HG02885 (cell line): ENCODE data around the gene NAA15.
"Not testable (repeated sequence)": the region's sequence is repeated elsewhere in the genome, so short reads cannot be mapped to it uniquely, and the experiment has no call there.

Experiments used
- ATAC-seq: cut with Tn5 transposase; IDR thresholded peaks from one replicate; pipeline ENCODE4 v1.9.1; 2021; ENCODE audit warnings: mild to moderate bottlenecking; ENCODE audit not compliant: unreplicated experiment, poor library complexity

Gene NAA15

DNA sequence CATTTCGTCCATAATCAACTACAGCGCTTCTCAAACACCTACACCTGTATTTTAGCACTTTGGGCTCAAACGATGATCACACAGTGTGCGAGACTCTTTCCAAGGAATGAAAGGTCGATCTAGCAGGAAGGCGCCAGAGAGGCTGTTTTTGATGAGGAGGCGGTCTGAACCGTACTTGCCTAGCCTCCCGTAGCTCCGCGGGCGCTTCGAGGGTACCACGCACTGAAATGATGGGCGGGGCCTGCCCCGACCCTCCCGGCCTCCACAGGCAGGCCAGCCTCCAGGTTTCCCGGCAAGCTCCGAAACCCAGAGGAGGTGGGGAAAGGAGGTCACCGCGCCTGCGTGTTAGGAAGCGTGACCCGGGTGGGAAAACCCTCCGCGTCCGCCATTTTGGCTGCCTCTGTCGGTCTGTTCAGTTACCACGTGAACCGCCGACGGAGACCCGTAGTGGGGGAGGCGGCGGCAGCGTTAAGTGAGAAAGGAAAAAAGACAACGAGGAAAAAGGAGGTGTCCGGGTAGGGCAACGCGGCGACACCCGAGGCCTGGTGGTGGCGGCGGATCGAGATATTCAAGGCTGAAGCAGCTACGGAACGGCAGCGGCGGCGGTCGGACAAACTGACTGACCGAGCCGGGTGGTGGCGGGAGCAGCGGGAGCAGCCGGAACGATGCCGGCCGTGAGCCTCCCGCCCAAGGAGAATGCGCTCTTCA lies at the start of gene NAA15:
Gene NAA15 (plus strand): TSS at position 393 of the 708 bp plus-strand sequence. CDS start 273 bp downstream, at position 666.
- peak; percentile 86 for ATAC-seq

DNA sequence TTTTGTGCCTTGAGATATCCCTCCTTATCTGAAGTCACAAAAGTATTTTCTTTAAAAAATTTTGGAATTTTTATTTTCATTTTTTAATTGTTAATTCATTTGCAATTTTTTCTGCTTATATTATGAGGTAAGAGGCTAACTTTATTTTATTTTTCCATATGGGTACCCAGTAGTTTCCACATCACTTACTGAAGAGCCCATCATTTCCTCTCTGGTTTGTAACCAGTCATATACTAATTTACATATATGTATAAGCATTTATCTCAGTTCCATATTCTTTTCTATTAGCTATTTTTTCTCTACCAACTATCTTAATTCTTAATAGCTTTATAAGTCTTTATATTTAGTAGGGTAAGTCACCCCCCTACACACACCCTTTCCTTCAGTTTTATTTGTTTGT lies 48.3 kb upstream of the NAA15 start:
- no peak for ATAC-seq

DNA sequence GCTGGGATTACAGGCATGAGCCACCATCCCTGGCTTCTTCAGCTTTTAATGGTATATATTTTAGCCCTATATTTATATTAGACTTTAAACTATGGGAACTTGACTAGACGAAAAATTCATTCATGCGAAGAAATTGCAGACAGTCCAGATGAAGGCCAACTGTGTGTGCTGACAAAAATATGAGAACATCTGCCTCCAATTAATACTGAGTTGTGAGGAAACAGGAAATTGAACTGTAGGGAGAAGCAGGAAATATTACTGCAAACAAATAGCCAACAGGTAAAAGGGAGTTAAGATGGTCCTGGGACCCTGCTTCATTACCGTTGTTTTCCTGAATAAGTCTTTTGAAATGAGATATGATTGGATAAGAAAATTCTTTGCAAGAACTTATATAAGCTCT lies 47.6 kb upstream of the NAA15 start:
- ATAC-seq: no peak

DNA sequence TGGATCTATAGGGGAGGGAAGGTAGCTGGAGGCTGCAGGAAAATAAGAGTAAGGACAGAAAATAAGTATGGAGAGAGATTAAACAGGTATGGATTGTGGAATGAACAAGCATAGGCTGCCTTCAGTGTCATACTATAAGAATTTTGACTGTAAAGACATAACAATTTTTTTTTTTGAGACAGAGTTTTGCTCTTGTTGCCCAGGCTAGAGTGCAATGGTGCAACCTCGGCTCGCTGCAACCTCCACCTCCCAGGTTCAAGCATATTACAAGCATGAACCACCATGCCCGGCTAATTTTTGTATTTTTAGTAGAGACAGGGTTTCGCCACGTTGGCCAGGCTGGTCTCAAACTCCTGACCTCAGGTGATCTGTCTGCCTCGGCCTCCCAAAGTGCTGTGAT lies 45.7 kb upstream of the NAA15 start:
- ATAC-seq: not testable (repeated sequence)

DNA sequence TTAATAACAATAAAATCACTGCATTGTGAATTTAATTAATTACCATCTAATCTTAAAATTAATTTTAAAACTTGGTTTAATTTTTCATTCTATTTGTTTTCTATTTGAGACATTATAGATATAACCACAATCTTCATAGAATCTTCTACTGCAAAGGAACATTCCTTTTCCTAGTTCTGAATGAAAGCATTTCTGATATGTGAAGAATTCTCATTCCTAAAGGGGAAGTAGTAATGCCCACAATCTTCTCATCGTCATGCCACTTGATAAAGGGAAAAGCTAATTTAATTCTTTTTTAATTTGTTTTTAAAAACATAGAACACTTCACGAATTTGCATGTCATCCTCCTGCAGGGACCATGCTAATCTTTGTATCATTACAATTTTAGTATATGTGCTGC lies 45.0 kb upstream of the NAA15 start:
- ATAC-seq: no peak

DNA sequence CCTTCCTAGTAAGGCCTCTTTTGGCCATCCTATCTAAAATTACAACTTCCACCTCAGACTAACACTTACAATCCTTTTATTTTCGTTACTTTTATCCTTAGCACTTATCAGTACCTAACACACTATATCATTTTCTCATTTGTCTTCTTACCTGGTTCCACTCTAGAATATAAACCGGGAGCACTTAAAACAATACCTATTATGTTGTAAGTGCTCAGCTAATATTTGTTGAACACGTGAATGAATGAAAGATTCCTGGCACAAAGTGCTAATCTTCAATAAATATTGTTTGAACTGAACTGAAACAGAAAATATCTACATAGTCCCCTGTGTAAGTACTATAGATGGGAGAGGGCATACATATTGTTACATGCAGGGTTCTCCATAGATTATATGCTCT lies 35.7 kb upstream of the NAA15 start:
- no peak for ATAC-seq

DNA sequence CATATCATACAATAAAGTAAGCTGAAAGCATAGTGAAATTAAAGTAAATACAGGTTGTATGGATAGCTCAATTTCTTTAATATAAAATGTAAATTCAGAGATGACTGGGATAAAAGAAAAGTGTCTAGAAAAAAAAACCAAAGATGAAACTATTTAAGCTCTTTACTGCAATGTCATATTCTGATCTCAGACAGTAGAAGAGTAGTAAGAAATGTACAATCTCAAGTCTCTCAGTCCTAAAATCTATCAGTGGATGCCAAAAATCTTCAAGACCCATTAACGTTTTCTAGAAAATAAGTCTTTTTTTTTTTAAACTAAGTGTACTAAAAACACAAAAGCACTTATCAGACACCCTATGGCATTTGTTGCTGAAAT lies 35.1 kb upstream of the NAA15 start:
- ATAC-seq: no peak

DNA sequence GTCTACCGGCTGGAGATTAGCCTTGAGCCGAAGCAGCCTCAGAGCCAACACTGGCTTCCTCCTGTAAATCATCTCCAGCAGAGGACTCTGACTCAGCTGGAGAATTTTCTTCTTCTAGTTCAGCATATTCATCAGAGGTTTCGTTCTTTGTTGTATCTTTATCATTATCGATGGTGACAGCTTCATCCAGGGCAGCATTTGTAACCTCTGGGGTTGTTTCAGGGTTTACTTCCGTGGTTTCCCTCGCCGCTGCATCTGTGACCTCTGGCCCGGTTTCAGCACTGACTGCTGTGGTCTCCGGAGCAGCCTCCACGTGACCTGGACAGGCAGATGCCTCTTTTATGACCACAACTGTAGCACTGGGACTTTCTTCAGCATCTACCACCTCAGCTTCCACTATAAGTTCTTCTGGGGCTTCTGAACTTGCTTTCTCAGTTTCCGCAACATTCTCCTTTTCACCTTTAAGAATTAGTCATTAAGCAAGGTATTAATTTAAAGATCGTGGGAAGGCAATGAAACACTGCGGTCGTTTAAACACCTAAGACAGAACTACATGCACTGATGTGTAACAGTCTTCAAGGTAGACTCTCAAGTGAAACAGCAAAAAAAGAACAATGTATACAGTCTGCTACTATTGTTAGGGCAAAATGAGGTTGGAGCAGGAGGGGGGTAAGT lies 34.6 kb upstream of the NAA15 start:
- peak; percentile 98 for ATAC-seq

DNA sequence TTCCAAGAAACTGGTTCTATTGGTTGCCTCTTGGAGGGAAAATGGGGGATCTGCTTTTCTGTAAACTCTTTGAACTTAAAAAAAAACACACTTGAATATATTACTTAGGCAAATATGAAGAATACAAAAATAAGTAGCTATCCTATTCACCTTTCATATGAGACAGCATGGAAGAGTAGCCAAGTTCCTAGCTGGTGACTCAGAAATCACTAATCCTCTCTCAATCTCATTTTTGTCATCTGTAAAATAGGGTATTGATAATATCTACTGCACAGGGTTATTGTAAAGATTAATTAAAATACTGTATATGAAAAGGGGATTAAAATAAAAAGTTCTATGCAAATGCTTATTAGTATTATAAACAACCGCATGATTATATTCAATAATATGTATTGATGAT lies 34.0 kb upstream of the NAA15 start:
- ATAC-seq: no peak

DNA sequence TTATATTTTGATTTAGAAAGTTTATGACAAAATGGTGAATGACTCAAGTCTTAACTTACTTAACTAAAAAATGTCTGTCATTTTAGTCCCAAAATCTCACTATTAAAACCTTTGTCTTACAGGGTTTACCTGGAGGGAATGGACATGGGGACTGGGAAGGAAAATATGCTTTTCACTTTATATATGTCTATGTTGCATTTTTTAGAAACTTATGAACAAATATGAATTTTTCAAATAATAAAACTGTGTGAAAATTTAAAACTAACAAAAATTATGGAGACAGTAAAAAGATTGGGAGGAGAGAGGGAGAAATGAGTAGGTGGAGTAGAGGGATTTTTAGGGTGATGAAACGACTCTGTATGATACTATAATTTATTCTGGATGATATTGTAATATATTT lies 27.5 kb upstream of the NAA15 start:
- ATAC-seq: no peak

DNA sequence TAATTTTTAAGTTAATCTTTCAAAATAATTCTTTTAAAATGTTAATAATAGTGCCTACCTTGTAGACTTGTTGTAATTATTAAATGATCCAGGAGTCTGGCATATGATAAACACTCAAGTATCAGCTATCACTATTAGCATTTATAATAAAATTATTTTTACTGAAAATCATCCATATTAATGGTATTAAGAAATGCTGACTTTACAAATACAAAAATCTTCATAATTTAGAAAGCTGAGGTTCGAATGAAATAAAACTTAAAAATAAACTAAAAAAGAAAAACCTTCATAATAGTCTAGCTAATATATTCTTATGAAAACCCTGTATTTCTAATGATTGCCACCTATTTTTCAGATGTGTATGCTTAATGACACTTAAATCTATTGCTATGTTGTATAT lies 26.5 kb upstream of the NAA15 start:
- ATAC-seq: no peak

DNA sequence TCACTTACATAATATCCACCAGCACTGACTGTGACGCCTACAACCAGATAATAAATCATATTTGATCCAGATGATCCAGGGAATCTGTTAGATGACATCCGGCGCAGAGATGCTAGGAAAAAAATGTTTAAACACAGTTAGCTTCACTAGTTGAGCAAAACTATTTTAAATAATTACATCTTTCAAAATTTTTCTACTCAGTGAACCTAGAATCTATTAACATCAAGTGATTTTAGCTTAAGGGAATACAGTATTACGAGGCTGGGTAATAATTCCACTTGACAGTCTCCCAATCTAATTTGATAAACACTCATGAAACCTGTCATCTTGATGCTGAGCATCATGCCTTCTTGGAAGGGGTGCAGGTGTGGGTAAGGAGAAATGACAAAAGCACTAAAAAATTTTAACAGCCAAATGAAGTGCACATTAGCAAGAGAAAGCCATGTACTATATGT lies 26.0 kb upstream of the NAA15 start:
- ATAC-seq: no peak

DNA sequence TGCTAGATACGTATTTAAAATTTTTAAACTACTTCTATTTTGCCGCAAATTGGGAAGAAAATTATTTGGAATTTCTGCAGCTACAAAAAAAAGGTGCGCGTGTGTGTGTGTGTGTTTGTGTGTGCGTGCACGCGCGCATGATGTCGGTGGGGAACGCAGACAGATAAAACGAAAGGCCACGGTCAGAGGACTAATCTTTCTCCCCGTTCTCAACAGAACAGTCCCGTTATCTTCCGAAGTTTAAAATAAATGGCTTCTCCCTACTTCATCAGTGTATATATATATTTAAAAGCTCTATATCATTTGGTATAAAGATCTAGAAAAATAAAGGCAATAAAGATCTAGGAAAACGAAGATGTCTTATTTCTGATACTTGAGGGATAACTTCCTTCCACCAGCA lies 22.8 kb upstream of the NAA15 start:
- ATAC-seq: no peak

DNA sequence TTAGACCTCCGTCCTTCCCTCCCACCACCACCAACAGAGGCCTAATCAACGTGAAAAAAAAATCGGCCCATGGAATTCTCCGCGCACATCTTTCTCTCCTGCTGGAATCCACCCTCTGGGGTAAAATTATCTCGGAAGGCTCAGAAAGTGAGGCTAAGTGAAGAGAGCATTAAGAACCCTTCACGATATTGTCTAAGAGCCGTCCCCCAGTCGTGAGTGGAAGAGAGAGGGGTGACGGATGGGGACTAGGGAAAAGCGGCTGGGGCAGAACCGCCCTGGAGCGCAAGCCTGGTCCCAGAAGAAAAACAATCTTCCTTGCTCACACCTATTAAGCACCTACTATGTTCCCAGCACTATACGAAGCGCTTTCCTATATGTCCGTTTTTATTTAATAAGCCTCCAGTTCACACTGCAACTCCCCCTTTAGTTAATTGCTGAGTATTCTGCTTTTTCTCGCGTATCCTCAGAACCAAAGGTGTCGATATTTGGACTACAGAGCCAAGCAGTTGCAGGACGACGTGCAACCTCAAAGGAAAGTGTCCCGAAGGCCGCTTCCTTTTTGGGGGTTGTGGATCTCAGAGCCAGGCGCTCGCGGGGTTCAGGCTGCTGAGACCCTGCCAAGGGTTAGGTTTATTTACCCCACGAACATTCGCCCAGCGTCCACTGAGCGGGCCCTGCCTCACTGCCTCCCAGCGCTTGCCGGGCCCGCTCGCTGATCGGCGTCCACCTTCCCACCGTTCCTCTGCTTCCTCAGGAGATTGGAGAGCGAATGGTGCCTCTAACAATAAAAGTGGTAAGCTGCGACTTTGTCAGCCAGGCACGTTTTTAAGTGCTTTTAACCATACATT lies 22.2 kb upstream of the NAA15 start:
- no peak for ATAC-seq

DNA sequence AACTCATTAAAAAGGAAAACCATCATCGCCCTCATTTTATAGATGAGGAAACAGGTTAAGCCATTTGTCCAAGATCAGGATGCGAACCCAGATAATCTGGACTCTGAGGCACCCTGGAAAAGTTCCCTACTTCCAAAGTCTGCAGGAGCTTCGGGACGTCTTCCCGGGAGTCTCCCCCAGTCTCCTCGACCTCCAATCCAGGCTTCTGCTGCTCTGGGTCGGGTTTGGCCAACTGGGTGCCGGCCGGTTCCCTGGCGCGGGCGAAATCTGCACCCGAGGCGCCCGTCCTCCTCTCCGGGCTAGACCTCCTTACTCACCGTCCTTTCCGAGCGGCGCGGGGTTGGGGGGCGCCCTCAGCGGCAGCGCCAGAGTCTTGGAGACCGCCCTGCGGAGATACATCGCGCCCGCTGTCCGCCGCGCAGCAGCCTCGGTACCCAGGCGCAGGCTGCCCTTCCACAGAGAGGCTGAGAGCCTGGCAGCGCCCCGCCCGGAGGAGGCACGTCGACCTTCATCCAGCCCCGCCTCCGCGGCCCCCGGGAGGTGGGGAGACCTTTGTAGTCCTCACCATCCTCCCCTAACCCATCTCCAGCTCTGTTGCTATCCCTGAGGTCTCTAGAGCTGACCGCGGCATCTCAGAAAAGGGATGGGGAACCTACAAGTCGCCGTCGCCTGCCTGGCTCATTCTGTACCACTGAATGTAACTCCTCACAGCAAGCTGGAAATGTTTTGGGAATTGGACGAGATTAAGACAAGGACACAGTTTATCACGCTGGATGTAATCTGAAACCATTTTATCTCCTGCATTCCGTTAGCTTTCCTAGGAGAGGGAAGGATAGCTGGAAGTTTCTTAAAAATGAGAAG lies 21.3 kb upstream of the NAA15 start, which contains the start of gene MGARP:
Gene MGARP (minus strand): TSS at position 466 of the 861 bp plus-strand sequence. CDS start 67 bp downstream, at position 399.
- no peak for ATAC-seq

DNA sequence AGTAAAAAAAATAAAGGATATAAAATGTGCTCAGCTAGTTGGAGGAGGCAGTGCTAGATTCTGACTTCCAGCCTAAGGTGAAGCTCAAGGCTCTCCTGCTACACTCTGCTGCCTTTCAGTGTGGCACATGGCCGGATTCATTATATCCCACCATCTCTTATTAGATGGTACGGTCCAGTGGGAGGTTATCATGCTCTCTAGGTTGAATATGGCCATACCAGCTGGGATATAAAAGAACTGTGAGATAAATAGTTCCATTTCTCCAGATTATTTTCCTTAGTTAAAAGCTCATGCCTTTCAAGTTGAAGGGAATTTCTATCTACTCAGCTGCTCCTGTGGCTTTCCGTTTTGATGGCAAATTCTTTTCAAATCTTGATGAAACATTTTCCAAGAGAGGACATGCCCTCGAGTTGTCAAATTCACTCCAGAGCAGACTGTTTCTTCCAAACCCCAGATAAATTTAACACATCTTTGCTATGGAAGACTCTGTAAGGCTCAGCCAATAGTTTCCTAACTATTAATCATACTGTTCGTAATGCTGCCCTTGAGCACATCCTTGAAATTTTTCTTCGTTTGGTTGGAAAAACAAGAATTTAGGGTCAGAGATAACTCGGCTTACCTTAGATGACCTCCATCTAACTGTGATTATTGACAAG lies 19.1 kb upstream of the NAA15 start:
- ATAC-seq: no peak

DNA sequence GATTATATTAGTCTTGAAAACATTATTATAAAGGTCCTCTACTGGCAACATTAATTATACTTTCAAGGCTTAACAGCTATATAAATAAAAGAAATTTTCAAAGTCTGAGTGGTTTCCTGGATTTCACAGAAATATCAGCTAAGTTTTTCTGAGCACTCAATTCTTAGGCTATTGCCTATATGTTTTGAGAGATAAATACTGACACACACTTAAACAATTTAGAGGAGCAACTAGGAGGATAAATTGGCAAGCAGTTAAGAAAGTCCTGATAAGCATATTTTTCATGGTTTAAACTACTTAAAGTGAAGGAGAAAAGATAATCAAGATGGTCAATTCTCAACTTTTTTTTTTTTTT lies 18.6 kb upstream of the NAA15 start:
- ATAC-seq: no peak

DNA sequence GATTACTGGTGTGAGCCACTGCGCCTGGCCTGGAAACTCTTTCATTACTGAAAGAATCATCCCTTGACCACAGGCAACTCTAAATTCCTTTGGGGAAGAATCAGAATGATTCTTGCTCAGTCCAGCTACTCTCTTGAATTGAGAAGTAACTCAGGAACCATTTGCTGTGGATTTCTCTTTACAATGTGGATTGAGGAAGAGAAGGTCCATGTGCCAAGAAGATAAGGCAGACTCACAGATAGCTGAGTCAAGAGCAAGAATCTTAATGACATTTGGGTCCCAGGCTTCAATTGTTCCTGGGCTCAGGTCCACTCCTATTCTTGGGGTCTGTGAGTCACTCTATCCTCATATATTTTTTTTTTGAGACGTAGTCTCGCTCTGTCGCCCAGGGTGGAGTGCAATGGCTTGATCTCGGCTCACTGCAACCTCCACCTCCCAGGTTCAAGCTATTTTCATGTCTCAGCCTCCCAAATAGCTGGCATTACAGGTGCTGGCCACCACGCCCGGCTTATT lies 15.1 kb upstream of the NAA15 start:
- ATAC-seq: no peak

DNA sequence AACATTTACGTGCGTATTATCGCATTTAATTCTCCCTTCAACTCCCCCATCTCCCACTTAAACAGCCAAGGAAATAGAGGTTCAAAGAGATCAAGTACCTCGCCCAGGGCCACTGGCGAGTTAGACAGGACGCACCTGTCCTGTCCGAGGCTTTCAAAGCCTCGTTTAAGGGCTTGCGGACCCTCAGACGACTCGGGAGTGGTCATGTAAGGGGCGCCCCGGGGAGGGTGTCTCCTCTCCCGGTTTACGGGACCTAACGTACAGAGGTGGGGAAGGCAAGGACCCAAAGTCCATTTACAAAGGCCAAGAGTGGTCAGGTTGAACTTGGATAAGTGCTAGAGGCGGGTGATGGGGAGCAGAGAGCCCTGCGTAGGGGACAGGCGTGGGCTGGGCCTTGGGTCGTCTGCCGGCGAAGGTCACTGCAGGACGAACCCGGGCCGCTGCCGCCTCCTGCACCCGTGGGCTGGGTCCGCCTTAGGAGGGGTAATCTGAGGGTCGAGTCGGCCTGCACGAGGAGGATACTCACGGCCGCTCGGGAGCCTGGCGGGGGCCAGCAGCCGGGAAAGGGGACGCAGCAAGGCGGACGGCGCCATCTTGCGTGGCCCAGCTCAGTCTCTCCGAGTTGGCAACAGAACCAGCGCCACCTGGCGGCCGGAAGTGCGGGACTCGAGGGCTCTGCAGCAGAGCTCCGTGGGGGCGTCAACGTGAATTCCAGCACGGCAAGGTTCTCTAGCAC lies 5.9 kb upstream of the NAA15 start:
- peak; percentile 93 for ATAC-seq
